Astrocyte (in vitro differentiated cells and primary cell): Measurements from ENCODE around the gene FAM151B. TPM values are rescaled to one million over a fixed set of nuclear protein-coding genes. Genes with fewer than 3 reads are reported as not detected.

ENCODE experiments used
- DNase-seq: peaks from one replicate; pipeline ENCODE4 v3.0.0-alpha.2; 2010; ENCODE audit warnings: low read depth
- FAIRE-seq: peaks from 2 replicates; lab custom pipeline; 2011; peaks lifted over from hg19 to GRCh38; lab: Jason Lieb, UNC
- H2AFZ ChIP-seq: 2 replicates; pipeline ENCODE4 v1.6.0; 2012; ENCODE audit warnings: low read depth, low read length, inconsistent platforms
- H3K27ac ChIP-seq: 2 replicates; pipeline ENCODE4 v1.5.1; 2011; ENCODE audit warnings: low read depth, low read length, inconsistent platforms
- H3K27me3 ChIP-seq: 2 replicates; pipeline ENCODE4 v1.6.0; 2011; ENCODE audit warnings: low read length, inconsistent platforms; ENCODE audit not compliant: insufficient read depth
- H3K36me3 ChIP-seq: 2 replicates; pipeline ENCODE4 v1.5.1; 2011; ENCODE audit warnings: low read length, inconsistent platforms; ENCODE audit not compliant: insufficient read depth
- H3K4me1 ChIP-seq: 2 replicates; pipeline ENCODE4 v1.5.1; 2011; ENCODE audit warnings: low read length, inconsistent platforms; ENCODE audit not compliant: insufficient read depth
- H3K4me2 ChIP-seq: 2 replicates; pipeline ENCODE4 v1.6.0; 2012; ENCODE audit warnings: low read length, inconsistent platforms
- H3K4me3 ChIP-seq: 2 replicates; pipeline ENCODE4 v1.5.1; 2011; ENCODE audit warnings: low read depth, mild to moderate bottlenecking, low read length, inconsistent platforms; ENCODE audit not compliant: insufficient read depth
- H3K79me2 ChIP-seq: 2 replicates; pipeline ENCODE4 v1.6.0; 2012; ENCODE audit warnings: mild to moderate bottlenecking, low read length, inconsistent platforms; ENCODE audit not compliant: insufficient read depth
- H3K9ac ChIP-seq: 2 replicates; pipeline ENCODE4 v1.6.0; 2012; ENCODE audit warnings: mild to moderate bottlenecking, low read length, inconsistent platforms
- H3K9me3 ChIP-seq: 2 replicates; pipeline ENCODE4 v1.5.1; 2012; ENCODE audit warnings: low read depth, mild to moderate bottlenecking, low read length, inconsistent platforms; ENCODE audit not compliant: insufficient read depth
- H4K20me1 ChIP-seq: 2 replicates; pipeline ENCODE4 v1.6.0; 2012; ENCODE audit warnings: low read length, inconsistent platforms; ENCODE audit not compliant: insufficient read depth
- H3K27ac Mint-ChIP-seq: one replicate; pipeline ENCODE4 v1.8.0; 2021; ENCODE audit warnings: mild to moderate bottlenecking, mixed read lengths; ENCODE audit not compliant: unreplicated experiment
- H3K27me3 Mint-ChIP-seq: one replicate; pipeline ENCODE4 v1.8.0; 2021; ENCODE audit warnings: low read depth, mixed read lengths; ENCODE audit not compliant: unreplicated experiment
- H3K36me3 Mint-ChIP-seq: one replicate; pipeline ENCODE4 v1.8.0; 2021; ENCODE audit warnings: low read depth, mixed read lengths; ENCODE audit not compliant: unreplicated experiment
- H3K4me1 Mint-ChIP-seq: one replicate; pipeline ENCODE4 v1.8.0; 2021; ENCODE audit warnings: low read depth, mixed read lengths; ENCODE audit not compliant: unreplicated experiment
- H3K4me3 Mint-ChIP-seq: one replicate; pipeline ENCODE4 v1.8.0; 2021; ENCODE audit warnings: mild to moderate bottlenecking, moderate library complexity, mixed read lengths; ENCODE audit not compliant: unreplicated experiment
- H3K9me3 Mint-ChIP-seq: one replicate; pipeline ENCODE4 v1.8.0; 2021; ENCODE audit warnings: mild to moderate bottlenecking, mixed read lengths; ENCODE audit not compliant: unreplicated experiment
- EZH2 ChIP-seq: IDR thresholded peaks from 2 replicates; pipeline ENCODE4 v1.6.1; 2012; ENCODE audit warnings: mild to moderate bottlenecking, low read length, inconsistent platforms; ENCODE audit not compliant: insufficient read depth
- total RNA-seq: library from RNA; stranded (reverse); gene quantifications from 2 replicates; pipeline ENCODE4 v1.2.1, GENCODE V29; 2021
- TF ChIP-seq, protein P1 (sequence below): IDR thresholded peaks from 2 replicates; pipeline ENCODE4 v1.5.1; 2011; ENCODE audit warnings: low read depth, mild to moderate bottlenecking, inconsistent platforms, low read length, moderate library complexity; ENCODE audit not compliant: insufficient read depth

The FAM151B gene
- total RNA-seq, 1 donor from 2014 or later, result 2.9 TPM

DNA sequence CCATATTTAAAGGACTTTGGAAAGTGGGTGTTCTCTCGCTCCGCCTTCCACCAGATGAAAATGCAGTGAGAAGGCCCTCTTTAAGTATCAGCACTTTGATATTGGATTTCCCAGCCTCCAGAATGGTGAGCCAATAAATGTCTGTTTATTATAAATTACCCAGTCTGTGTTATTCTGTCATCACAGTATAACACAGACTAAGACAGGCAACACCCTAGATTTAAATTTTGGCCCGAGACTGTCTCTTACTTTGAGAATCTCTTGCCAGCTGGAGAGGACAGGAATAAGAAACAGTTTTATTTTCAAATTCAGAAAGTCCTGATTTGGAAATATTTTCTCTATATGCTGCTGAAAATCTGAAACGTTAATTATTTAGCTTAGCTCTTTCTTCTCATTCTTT, 21.5 kb downstream of the FAM151B start:
- Mint-ChIP-seq H3K9me3 (no peaks in the 10 kb centered on the region), H3K36me3 (no peaks in the 10 kb centered on the region), H3K27ac (no peak overlapping the region)

DNA sequence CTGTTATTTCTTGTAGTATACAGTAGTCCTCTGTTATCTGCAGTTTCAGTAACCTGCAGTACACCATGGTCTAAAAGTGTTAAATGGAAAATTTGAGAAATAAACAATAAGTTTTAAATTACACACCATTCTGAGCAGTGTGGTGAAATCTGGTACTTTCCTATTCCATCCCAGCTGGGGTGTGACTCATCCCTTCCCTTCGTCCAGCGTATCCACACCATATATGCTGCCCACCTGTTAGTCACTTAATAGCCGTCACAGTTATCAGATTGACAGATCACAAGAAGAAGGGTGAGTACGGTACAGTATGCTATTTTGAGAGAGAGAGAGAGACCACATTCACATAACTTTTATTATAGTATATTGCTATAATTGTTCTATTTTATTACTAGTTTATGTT, 28.9 kb downstream of the FAM151B start:
- no peak overlapping the region for H3K9ac ChIP-seq
- H3K9me3 Mint-ChIP-seq, result no peaks in the 10 kb centered on the region
- H2AFZ ChIP-seq, result no peak overlapping the region
- H3K4me2 ChIP-seq, result no peak overlapping the region
- no peaks in the 10 kb centered on the region for H3K27me3 ChIP-seq
- H3K4me1 ChIP-seq, result no peaks in the 10 kb centered on the region
- H3K27ac ChIP-seq, result peak overlapping the region; percentile 19
- no peak for FAIRE-seq
- no peak overlapping the region for H3K27ac Mint-ChIP-seq
- H3K36me3 ChIP-seq, result no peaks in the 10 kb centered on the region
- peaks cover 5% of the 10 kb centered on the region for H3K4me1 Mint-ChIP-seq
- no peak overlapping the region for H3K4me3 Mint-ChIP-seq
- H3K4me3 ChIP-seq, result no peak overlapping the region
- H4K20me1 ChIP-seq, result no peaks in the 10 kb centered on the region
- H3K27me3 Mint-ChIP-seq, result no peaks in the 10 kb centered on the region
- H3K9me3 ChIP-seq, result no peaks in the 10 kb centered on the region
- H3K36me3 Mint-ChIP-seq, result no peaks in the 10 kb centered on the region
- no peaks in the 10 kb centered on the region for H3K79me2 ChIP-seq
- DNase-seq, result peak; percentile 91
- TF ChIP-seq EZH2, result no peak
- TF ChIP-seq, protein P1, sequence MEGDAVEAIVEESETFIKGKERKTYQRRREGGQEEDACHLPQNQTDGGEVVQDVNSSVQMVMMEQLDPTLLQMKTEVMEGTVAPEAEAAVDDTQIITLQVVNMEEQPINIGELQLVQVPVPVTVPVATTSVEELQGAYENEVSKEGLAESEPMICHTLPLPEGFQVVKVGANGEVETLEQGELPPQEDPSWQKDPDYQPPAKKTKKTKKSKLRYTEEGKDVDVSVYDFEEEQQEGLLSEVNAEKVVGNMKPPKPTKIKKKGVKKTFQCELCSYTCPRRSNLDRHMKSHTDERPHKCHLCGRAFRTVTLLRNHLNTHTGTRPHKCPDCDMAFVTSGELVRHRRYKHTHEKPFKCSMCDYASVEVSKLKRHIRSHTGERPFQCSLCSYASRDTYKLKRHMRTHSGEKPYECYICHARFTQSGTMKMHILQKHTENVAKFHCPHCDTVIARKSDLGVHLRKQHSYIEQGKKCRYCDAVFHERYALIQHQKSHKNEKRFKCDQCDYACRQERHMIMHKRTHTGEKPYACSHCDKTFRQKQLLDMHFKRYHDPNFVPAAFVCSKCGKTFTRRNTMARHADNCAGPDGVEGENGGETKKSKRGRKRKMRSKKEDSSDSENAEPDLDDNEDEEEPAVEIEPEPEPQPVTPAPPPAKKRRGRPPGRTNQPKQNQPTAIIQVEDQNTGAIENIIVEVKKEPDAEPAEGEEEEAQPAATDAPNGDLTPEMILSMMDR, result no peak

More for the DNA sequence above, 21.5 kb downstream of the FAM151B start:
- Histone ChIP-seq H3K27me3 (no peaks in the 10 kb centered on the region), H3K79me2 (no peaks in the 10 kb centered on the region), H4K20me1 (no peaks in the 10 kb centered on the region), H3K4me2 (no peak overlapping the region), H3K36me3 (no peaks in the 10 kb centered on the region), H3K27ac (no peak overlapping the region), H3K9ac (no peak overlapping the region), H3K4me3 (no peak overlapping the region), H3K9me3 (no peaks in the 10 kb centered on the region), H3K4me1 (no peaks in the 10 kb centered on the region), H2AFZ (no peak overlapping the region)
- H3K4me3 Mint-ChIP-seq, result no peak overlapping the region
- no peak for DNase-seq
- TF ChIP-seq, protein P1, result no peak
- no peak for TF ChIP-seq EZH2
- H3K4me1 Mint-ChIP-seq, result peaks cover 4% of the 10 kb centered on the region
- H3K27me3 Mint-ChIP-seq, result no peaks in the 10 kb centered on the region
- FAIRE-seq, result no peak

DNA sequence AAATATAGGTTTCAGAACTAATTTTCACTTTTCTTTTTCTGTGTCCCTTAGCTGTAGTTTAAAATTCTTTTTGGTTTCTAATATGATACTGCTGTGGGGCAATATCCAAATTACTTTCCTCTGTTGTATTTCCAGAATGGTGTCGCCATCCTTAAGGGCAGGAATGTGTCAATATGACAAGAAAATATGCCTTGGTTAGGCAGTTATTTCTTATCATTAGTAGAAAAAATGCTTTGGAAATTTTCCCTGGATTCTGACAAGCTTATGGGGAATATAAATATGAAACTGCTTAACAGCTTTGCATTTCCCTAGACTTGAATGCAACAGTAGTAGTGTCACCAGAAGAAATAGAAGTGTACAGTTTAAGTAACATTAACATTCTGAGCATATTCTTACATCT, 52.8 kb downstream of the FAM151B start:
- H3K4me3 ChIP-seq, result no peak overlapping the region
- no peak overlapping the region for H3K4me3 Mint-ChIP-seq
- H3K9ac ChIP-seq, result no peak overlapping the region
- no peak overlapping the region for H3K27ac Mint-ChIP-seq
- H3K9me3 ChIP-seq, result no peaks in the 10 kb centered on the region
- no peak overlapping the region for H2AFZ ChIP-seq
- H4K20me1 ChIP-seq, result no peaks in the 10 kb centered on the region
- H3K79me2 ChIP-seq, result no peaks in the 10 kb centered on the region
- no peaks in the 10 kb centered on the region for H3K4me1 Mint-ChIP-seq
- H3K36me3 ChIP-seq, result no peaks in the 10 kb centered on the region
- no peak overlapping the region for H3K27ac ChIP-seq
- H3K9me3 Mint-ChIP-seq, result peaks cover 2% of the 10 kb centered on the region
- H3K27me3 ChIP-seq, result no peaks in the 10 kb centered on the region
- TF ChIP-seq EZH2, result no peak
- TF ChIP-seq, protein P1, result no peak
- H3K27me3 Mint-ChIP-seq, result no peaks in the 10 kb centered on the region
- no peak overlapping the region for H3K4me2 ChIP-seq
- FAIRE-seq, result no peak
- DNase-seq, result peak; percentile 8
- no peaks in the 10 kb centered on the region for H3K36me3 Mint-ChIP-seq
- no peaks in the 10 kb centered on the region for H3K4me1 ChIP-seq
